GM23338 (cell line): ENCODE measurements around the gene SNRNP27. TPM values are rescaled to one million over a fixed set of nuclear protein-coding genes. Genes with fewer than 3 reads are reported as not detected.
A peak's percentile ranks its signal among the peaks of the same experiment; 100 is the strongest.

ENCODE experiments used
- ATAC-seq: fragments of 200-7000 bp; cut with Tn5 transposase; 3 replicates; pipeline ENCODE4 v1.9.1; 2020
- DNase-seq: peaks from one replicate; pipeline ENCODE4 v3.0.0-alpha.2; 2015; ENCODE audit warnings: low spot score
- H2AFZ ChIP-seq: fragments of 200-600 bp; sonication (generic); 2 replicates; pipeline ENCODE4 v1.8.0; 2016; ENCODE audit warnings: antibody characterized with exemption, mild to moderate bottlenecking, moderate library complexity
- H3F3A ChIP-seq: fragments of 200-600 bp; sonication (generic); replicated peaks from 2 replicates; pipeline ENCODE4 v1.8.0; 2017; ENCODE audit warnings: antibody characterized with exemption, mixed run types, low read depth
- H3K27ac ChIP-seq: fragments of 200-600 bp; sonication (generic); 2 replicates; pipeline ENCODE4 v1.6.1; 2016; ENCODE audit warnings: low read depth
- H3K27me3 ChIP-seq: fragments of 200-600 bp; sonication (generic); 2 replicates; pipeline ENCODE4 v1.8.0; 2016; ENCODE audit warnings: mild to moderate bottlenecking, mixed run types, moderate library complexity; ENCODE audit not compliant: insufficient read depth
- H3K36me3 ChIP-seq: fragments of 200-600 bp; sonication (generic); 2 replicates; pipeline ENCODE4 v1.8.0; 2016; ENCODE audit warnings: mild to moderate bottlenecking; ENCODE audit not compliant: insufficient read depth
- H3K4me1 ChIP-seq: fragments of 200-600 bp; sonication (generic); 2 replicates; pipeline ENCODE4 v1.8.0; 2016; ENCODE audit warnings: mild to moderate bottlenecking, moderate library complexity; ENCODE audit not compliant: insufficient read depth
- H3K4me2 ChIP-seq: fragments of 200-600 bp; sonication (generic); 2 replicates; pipeline ENCODE4 v1.7.1; 2017; ENCODE audit warnings: mixed run types
- H3K4me3 ChIP-seq: fragments of 200-600 bp; sonication (generic); 2 replicates; pipeline ENCODE4 v1.6.1; 2016; ENCODE audit warnings: mixed run types
- H3K79me2 ChIP-seq: fragments of 200-600 bp; sonication (generic); replicated peaks from 2 replicates; pipeline ENCODE4 v1.8.0; 2017; ENCODE audit warnings: mild to moderate bottlenecking; ENCODE audit not compliant: insufficient read depth
- H3K9me2 ChIP-seq: fragments of 200-600 bp; sonication (generic); 2 replicates; pipeline ENCODE4 v1.8.0; 2017; ENCODE audit not compliant: insufficient read depth
- H4K20me1 ChIP-seq: fragments of 200-600 bp; sonication (generic); replicated peaks from 2 replicates; pipeline ENCODE4 v1.8.0; 2017; ENCODE audit warnings: mild to moderate bottlenecking; ENCODE audit not compliant: insufficient read depth
- H3K27ac Mint-ChIP-seq: 2 replicates; pipeline ENCODE4 v1.8.0; 2020; ENCODE audit warnings: inconsistent platforms, mild to moderate bottlenecking, moderate library complexity, mixed read lengths
- H3K27me3 Mint-ChIP-seq: 3 replicates; pipeline ENCODE4 v1.8.0; 2022; ENCODE audit warnings: low read depth, mild to moderate bottlenecking, moderate library complexity, mixed read lengths, inconsistent platforms; ENCODE audit not compliant: insufficient read depth, poor library complexity
- H3K36me3 Mint-ChIP-seq: 3 replicates; pipeline ENCODE4 v1.8.0; 2021; ENCODE audit warnings: low read depth, mild to moderate bottlenecking, inconsistent platforms, moderate library complexity, mixed read lengths
- H3K4me1 Mint-ChIP-seq: 3 replicates; pipeline ENCODE4 v1.8.0; 2020; ENCODE audit warnings: mild to moderate bottlenecking, inconsistent platforms, mixed read lengths
- H3K4me3 Mint-ChIP-seq: 3 replicates; pipeline ENCODE4 v1.8.0; 2021; ENCODE audit warnings: moderate library complexity, mild to moderate bottlenecking, inconsistent platforms, mixed read lengths
- H3K9me3 Mint-ChIP-seq: 3 replicates; pipeline ENCODE4 v1.8.0; 2020; ENCODE audit warnings: moderate library complexity, mild to moderate bottlenecking, inconsistent platforms, mixed read lengths
- CREB1 ChIP-seq: fragments of 250-450 bp; sonication (Bioruptor Pico); IDR thresholded peaks from 2 replicates; pipeline ENCODE4 v1.5.0; 2020; ENCODE audit warnings: low read depth, mild to moderate bottlenecking, moderate library complexity
- CTCF ChIP-seq, 2 experiments: fragments of 200-600 bp in 1 of 2; sonication (generic) in 1 of 2; conservative IDR thresholded peaks; 2 replicates each; pipeline versions ENCODE4 v1.5.1 to v1.6.1; 2016 to 2017; ENCODE audit warnings: antibody characterized with exemption in 2 of 2, low read depth in 2 of 2, mild to moderate bottlenecking in 2 of 2, moderate library complexity in 1 of 2
- EZH2 ChIP-seq: fragments of 200-600 bp; sonication (generic); IDR thresholded peaks from one replicate; pipeline ENCODE4 v1.8.0; 2017; ENCODE audit warnings: antibody characterized with exemption, mild to moderate bottlenecking, low read depth; ENCODE audit not compliant: unreplicated experiment
- EZH2phosphoT487 ChIP-seq: fragments of 200-600 bp; sonication (generic); IDR thresholded peaks from one replicate; pipeline ENCODE4 v1.8.1; 2018; ENCODE audit warnings: antibody characterized with exemption; ENCODE audit not compliant: unreplicated experiment
- JUNB ChIP-seq: IDR thresholded peaks from one replicate; pipeline ENCODE4 v1.6.1; 2016; ENCODE audit warnings: antibody characterized with exemption; ENCODE audit not compliant: unreplicated experiment
- NANOG ChIP-seq: IDR thresholded peaks from 2 replicates; pipeline ENCODE4 v1.6.1; 2016; ENCODE audit warnings: antibody characterized with exemption, borderline replicate concordance
- POLR2AphosphoS5 ChIP-seq: IDR thresholded peaks from 2 replicates; pipeline ENCODE4 v1.6.1; 2016; ENCODE audit warnings: antibody characterized with exemption, low read depth
- REST ChIP-seq: IDR thresholded peaks from one replicate; pipeline ENCODE4 v1.6.1; 2018; ENCODE audit warnings: antibody characterized with exemption; ENCODE audit not compliant: unreplicated experiment
- STAT1 ChIP-seq: IDR thresholded peaks from one replicate; pipeline ENCODE4 v1.6.1; 2016; ENCODE audit warnings: antibody characterized with exemption; ENCODE audit not compliant: unreplicated experiment
- ZNF114 ChIP-seq: fragments of 250-450 bp; sonication (Bioruptor Pico); IDR thresholded peaks from 2 replicates; pipeline ENCODE4 v1.5.0; 2020; ENCODE audit warnings: mild to moderate bottlenecking, moderate library complexity
- ZNF331 ChIP-seq: fragments of 250-450 bp; sonication (Bioruptor Pico); IDR thresholded peaks from 2 replicates; pipeline ENCODE4 v1.5.0; 2020; ENCODE audit warnings: low read depth, mild to moderate bottlenecking, moderate library complexity
- ZNF462 ChIP-seq: fragments of 250-450 bp; sonication (Bioruptor Pico); IDR thresholded peaks from 2 replicates; pipeline ENCODE4 v1.5.0; 2020; ENCODE audit warnings: mild to moderate bottlenecking, moderate library complexity
- polyA plus RNA-seq: library from polyadenylated mRNA; unstranded; fragments of >200 nt; fragmentation: Nextera tagmentation; extraction: Ambion mirVana; gene quantifications from 2 replicates; pipeline ENCODE4 v1.2.1, GENCODE V29; 2016
- total RNA-seq: library from RNA; depleted of rRNA; stranded (reverse); fragments of >200 nt; shearing (Covaris generic); gene quantifications from 2 replicates; pipeline ENCODE4 v1.2.3, GENCODE V29; 2014
- TF ChIP-seq, protein P1 (sequence below): IDR thresholded peaks from 2 replicates; pipeline ENCODE4 v1.6.1; 2016; ENCODE audit warnings: antibody characterized with exemption

SNRNP27 gene
- total and polyA plus RNA-seq, 2 experiments from 2014 or later = 54.3 to 133 TPM

GRCh38 chr2:69933254-69933828 is 39.6 kb downstream of the SNRNP27 start:
- peak; percentile 35; the same call in 2 of the 3 replicates for ATAC-seq
- Mint-ChIP-seq H3K36me3 (peaks cover 6% of the 10 kb centered on the region), H3K4me1 (peaks cover 24% of the 10 kb centered on the region), H3K27ac (no peak overlapping the region), H3K4me3 (no peak overlapping the region), H3K9me3 (no peaks in the 10 kb centered on the region), H3K27me3 (peaks cover 6% of the 10 kb centered on the region)
- Histone ChIP-seq H3K4me3 (no peak overlapping the region), H4K20me1 (no peaks in the 10 kb centered on the region), H2AFZ (no peak overlapping the region), H3K79me2 (no peaks in the 10 kb centered on the region), H3K27ac (no peak overlapping the region), H3K36me3 (no peaks in the 10 kb centered on the region), H3K4me2 (no peak overlapping the region), H3F3A (no peaks in the 10 kb centered on the region), H3K4me1 (peaks cover 4% of the 10 kb centered on the region; the same call in 1 of the 2 replicates), H3K27me3 (no peaks in the 10 kb centered on the region), H3K9me2 (no peaks in the 10 kb centered on the region)
- DNase-seq = no peak
- TF ChIP-seq CREB1 (CRISPR knock-in tag) (no peak), ZNF114 (no peak), STAT1 (no peak), POLR2AphosphoS5 (no peak), ZNF331 (CRISPR knock-in tag) (no peak), JUNB (no peak), NANOG (no peak), EZH2 (no peak), ZNF462 (CRISPR knock-in tag) (no peak), CTCF (conservative IDR thresholded peaks at IDR 0.05; ENCODE audit: low read depth in 2 of 2) (no peak), EZH2phosphoT487 (no peak), REST (no peak)
- TF ChIP-seq, protein P1, sequence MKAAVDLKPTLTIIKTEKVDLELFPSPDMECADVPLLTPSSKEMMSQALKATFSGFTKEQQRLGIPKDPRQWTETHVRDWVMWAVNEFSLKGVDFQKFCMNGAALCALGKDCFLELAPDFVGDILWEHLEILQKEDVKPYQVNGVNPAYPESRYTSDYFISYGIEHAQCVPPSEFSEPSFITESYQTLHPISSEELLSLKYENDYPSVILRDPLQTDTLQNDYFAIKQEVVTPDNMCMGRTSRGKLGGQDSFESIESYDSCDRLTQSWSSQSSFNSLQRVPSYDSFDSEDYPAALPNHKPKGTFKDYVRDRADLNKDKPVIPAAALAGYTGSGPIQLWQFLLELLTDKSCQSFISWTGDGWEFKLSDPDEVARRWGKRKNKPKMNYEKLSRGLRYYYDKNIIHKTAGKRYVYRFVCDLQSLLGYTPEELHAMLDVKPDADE = no peak
